HG03442 (cell line): ENCODE measurements around the gene CST9.

Source experiments
- ATAC-seq: cut with Tn5 transposase; IDR thresholded peaks from one replicate; pipeline ENCODE4 v1.9.1; 2021; ENCODE audit warnings: mild to moderate bottlenecking, moderate library complexity; ENCODE audit not compliant: unreplicated experiment

The CST9 gene, protein sequence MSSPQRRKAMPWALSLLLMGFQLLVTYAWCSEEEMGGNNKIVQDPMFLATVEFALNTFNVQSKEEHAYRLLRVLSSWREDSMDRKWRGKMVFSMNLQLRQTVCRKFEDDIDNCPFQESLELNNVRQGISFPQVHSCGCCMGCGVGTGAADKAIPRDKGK

DNA sequence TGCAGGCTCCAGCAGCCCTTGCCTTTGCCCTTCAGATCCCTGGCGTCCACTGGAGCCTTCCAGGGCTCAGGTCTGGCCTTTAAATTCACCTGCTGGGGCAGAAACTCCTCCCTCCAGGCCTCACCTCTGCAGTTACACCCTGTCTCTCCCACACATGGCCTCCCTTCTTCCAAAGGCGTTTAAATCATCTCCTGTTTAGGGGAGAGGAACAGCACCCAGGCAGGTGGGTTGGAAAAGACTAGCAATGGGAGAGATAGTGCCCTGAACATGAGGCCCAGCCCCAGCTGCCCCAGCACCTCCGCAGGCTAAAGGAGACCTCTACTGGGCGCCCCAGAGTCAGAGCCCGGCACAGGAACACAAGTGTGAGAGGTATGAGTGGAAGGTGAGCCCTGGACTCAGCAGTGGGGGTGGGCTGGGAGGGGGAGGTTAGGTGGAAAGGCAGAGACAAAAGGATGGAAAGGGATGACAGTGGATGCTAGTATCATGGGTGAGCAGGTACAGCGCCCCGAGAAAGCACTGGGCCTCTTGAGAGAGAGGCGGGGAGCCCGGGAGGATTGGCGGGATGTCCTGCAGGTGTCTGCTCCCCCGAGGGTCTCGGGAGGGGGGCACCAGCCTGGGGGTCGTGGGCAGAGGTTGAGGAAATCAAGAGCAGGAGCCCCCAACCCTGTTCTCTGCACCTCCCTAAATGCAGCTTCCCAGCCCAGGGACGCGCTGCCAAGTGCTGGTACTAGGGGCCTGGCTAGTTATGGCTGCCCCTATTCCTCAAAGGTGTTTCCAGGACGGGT lies at the start of gene CST9:
CST9 (minus strand) TSS at position 51 of the 785 bp plus-strand sequence. CDS start 53 bp downstream, outside the sequence.
- ATAC-seq, result no peak

DNA sequence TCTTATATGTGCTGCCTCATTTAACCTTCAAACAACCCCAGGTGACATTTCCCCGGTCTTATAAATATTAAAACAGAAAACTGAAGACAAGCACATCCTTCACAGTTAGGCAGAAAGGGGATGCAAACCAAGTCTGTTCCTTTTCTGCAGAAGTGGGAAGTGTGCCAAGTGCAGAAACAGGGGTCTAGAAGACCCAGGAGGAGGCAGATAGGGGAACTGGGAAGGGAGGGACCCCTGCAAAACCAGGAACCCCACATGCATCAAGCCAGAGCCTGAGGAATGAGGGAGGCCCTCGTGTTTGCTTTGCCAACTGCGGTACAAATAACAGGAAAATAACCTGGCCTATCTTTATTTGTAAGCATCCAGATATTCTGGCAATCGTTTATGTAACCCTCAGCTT lies 49.0 kb upstream of the CST9 start:
- no peak for ATAC-seq

DNA sequence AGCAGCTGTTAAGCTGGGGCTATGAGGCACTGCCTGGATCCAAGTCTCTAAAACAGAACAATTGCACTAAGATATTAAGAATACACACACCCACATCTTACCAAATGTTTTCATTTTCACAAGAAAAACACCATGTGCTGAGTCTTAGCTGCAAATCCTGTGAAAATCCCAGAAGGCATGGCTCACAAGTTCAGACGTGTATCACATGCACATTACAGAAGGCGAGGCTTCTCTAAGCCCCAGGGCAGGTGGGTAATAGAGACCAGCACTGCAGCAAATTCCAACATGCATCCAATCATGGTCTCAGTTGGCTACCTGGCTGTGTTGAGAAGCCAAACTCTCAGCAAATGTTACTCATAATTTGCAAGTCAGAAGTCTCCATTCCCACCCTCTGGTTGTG lies 48.3 kb upstream of the CST9 start:
- ATAC-seq, result no peak

DNA sequence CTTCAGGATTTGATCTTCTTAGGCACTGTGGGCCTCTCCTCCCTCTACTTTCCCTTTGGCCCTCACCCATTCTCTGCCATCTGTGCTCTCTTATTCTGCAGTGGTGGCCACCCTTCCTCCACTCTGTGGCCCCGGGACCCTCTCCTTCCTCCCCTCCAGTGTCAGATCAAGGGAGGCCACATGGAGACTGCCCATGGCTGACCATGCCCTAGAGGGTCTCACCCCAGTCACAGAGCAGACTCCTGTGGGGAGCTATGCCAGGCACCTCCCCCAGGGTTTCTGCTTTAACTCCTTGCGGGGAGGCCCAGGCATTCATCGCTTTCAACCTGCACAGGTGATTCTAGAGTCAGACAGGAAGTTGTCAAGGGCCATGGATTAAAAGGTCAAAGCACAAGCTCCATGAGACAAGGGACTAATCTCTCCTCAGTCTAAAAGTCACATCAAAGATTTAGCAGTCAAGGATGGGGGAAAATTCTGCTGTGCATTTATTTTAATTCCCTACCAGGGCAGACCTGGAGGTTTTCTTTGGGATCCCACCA lies 47.8 kb upstream of the CST9 start:
- no peak for ATAC-seq

DNA sequence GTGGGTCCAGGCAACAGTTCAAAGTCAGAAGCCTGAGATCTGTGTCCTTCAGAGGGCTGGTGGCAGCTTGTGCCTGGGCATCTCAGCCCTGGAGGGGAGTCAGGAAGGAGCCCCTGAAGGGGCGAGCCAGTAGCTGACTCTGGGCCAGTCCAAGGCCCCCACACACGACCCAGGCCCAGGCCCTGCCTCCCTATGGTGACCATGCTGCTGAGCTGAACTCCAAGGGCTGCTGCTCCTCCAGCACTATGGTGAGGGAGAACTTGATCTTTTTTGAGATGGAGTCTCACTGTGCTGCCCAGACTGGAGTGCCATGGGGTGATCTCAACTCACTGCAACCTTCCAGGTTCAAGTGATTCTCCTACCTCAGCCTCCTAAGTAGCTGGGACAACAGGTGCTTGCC lies 47.2 kb upstream of the CST9 start:
- ATAC-seq, result no peak

DNA sequence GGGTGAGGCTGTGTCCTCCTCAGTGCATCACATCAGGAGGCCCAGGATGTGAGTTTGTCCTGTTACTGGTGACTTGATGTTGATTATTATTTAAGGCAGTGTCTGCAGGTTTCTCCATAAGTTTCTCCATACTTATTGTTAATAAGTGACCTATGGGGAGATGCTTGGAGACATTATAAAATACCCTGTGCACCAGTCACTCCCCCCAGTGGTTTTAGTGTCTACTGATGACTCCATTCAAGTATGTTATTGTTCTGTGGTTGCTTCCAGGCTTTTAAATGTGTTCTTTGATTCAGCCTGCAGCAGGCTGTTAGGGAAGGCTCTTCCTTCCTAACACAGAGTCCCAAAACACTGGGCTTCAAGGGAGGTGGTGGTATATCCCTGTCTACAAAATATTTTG lies 46.7 kb upstream of the CST9 start:
- ATAC-seq, result no peak

DNA sequence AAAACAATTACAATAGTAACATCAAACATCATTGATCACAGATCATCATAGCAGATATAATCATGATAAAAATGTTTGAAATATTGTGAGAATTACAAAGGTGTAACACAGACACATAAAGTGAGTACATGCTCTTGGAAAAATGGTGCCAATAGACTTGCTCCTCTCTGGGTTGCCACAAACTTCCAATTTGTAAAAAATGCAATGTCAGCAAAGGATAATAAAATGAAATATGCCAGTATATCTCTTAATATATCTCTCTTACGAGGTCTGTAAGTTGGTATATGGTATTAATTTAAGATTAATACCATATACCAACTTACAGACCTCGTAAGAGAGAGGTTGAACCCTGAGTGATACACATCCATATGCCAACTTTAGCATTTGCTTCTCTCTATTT lies 45.4 kb upstream of the CST9 start:
- no peak for ATAC-seq

DNA sequence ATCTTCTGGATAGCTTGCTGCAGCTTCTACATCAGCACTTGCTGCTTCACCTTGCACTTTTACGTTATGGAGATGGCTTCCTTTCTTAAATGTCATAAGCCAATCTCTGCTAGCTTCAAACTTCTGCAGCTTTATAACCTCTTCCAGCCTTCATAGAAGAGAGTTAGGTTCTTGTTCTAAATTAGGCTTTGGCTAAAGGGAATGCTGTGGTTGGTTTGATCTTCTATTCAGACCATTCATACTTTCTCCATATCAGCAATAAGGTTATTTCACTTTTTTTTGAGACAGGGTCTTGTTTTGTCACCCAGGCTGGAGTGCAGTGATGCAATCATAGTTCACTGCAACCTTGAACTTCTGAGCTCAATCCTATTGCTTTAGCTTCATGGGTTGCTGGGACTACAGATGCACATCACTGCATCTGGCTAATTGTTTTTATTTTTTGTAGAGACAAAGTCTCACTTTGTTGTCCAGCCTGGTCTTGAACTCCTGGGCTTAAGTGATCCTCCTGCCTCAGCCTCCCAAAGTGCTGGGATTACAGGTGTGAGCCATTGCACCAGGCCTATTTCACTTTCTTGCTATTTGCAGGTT lies 44.2 kb upstream of the CST9 start:
- no peak for ATAC-seq

DNA sequence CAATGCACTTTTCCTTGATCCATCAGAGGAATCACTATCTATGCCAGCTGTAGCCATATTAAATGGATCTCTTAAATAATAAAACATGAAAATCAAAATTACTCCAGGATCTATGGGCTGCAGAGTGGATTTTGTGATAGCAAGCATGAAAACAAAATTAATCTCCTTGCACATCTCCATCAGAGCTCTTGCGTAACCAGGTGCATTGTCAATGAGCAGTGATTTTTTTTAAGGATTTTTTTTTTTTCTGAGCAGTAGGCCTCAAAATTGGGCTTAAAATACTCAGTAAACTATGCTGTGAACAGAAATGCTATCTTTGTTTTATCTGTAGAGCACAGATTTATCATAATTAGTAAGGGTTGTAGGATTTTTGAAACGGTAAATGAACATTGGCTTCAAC lies 43.5 kb upstream of the CST9 start:
- ATAC-seq, result no peak

DNA sequence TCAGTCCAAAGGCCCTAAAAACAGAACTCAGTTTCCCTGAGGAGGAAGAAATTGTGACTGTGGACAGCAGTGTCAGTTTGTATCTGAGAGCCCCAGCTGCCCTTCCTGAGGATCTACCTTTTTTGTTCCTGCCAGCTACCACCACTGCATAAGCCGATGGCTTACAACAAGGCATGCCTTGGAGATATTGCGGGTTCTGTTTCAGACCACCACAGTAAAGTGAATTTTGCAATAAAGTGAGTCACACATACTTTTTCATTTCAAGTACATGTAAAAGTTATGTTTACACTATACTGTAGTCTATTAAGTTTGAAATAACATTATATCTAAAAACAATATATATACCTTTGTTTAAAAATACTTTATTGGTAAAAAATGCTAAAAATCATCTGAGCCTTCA lies 41.6 kb upstream of the CST9 start:
- no peak for ATAC-seq

DNA sequence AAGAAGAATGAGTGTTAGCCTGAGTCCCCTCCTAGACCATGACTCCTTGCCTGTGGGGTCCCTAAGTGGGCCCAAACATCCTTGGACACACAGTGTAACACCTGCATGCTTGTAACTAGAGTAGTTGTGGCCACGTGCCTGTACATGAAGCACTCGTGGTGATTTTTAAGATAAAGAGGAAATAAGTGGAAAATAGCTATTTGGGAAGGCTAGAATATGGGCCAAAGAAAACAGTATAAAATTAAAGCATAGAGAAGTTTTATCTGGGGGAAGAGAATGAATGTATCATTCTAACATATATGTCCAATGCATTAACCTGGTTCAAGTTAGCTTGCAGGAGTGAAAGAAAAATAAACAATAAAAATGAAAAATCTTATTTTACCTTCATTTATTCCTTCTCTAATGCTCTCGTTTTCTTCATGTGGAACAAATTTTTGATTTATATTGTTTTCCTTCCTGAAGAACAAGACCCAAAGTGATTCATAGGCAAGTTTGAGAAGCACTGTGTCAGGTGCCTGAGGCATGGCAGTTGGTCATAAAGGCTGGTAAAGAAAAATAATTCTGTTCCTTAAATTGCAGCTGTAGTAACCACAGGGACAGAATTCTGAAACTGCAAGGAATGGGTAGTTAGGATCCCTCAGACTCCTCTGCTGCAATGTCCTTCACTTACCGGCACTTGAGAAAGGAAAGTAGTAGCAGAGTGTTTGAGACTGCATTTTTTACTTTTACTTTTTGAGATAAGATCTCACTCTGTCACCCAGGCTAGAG lies 40.6 kb upstream of the CST9 start:
- no peak for ATAC-seq

DNA sequence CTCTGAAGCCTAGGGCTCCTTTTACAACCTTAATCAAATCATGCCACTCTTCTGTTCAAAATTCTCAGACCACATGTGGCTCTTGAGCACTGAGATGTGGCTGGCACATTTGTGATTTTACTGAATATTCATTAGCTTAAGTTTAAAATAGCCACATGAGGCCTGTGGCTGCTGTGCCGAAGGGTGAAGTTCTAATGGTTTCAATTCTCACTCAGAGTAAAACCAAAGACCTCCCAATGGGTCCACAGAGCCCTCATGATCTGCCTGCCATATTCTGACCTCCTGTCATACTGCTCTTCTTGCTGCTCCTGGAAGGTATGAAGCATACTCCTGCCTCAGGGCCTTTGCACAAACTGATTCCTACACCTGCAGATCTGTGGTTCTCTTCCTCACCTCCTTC lies 39.9 kb upstream of the CST9 start:
- ATAC-seq, result no peak

DNA sequence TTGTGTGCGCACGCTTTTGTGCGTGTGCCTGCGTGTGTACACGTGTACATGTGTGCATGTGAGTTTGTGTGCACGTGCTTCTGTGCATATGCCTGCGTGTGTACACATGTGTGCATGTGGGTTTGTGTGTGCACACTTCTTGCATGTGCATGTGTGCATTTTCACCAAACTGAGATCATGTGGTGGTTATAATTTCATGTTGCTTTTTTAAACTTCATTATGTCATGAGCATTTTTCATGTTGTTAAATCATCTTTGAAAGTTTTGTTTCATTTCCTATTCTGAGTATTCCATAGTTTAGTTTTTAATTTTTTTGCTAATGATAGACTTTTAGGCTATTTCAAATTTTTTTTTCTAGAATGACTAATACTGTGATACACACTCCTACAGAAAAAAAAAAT lies 38.4 kb upstream of the CST9 start:
- no peak for ATAC-seq

DNA sequence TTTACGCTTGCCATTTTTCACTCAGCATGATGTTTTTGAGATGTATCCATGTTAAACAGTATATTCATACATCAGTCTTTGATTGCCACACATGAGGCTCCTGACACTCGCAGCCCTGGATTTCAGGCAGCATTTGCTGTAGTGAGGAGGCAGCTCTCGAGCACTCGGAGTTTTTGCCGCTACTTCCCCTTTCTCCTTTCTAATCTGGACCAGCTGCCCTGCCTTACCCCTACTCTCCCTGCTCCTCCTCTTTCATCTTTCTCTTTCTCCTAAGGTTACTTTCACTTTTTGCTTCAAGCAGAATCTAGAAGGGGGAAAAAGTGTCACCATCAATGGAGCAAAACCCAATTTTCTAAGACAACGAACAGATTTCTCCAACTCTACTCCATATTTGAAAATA lies 37.9 kb upstream of the CST9 start:
- no peak for ATAC-seq

DNA sequence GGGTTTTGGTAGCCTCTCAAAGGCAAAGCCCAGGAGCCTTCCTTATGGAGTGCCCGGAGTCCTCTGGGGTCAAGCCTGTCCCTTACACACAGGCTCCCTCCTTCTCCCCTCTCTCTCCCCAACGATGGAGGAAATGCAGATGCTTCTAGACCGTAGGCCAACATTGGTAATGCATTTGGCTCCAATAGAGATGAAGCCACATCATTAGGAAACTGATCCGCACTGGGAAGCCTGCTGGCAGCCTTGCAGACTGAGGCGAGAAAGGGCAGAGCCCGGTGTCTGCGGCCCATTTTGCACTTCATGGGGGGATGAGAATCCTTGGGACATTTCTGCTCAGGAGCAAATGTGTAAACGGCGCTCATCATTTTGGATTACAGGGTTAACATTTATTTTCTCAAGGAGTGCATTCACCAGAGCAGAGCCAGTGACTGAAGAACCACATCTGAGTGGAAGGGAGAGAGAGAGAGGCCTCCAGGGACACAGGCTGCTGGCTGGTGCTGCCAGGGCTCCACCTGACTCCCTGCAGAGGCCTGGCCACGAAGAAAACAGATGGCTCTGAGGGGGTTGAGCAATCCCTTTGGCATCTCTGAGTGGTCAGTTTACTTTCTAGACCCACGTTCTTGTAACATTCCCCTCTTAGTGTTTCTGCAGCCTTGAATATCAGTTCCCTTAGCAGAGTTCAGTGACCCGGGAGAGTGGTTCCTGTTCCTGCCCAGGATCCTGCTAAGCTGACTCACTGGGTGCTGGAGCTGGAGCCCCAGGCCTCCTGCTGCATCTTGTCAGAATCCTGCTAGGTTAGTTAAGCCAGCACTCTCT lies 36.4 kb upstream of the CST9 start:
- ATAC-seq, result no peak

DNA sequence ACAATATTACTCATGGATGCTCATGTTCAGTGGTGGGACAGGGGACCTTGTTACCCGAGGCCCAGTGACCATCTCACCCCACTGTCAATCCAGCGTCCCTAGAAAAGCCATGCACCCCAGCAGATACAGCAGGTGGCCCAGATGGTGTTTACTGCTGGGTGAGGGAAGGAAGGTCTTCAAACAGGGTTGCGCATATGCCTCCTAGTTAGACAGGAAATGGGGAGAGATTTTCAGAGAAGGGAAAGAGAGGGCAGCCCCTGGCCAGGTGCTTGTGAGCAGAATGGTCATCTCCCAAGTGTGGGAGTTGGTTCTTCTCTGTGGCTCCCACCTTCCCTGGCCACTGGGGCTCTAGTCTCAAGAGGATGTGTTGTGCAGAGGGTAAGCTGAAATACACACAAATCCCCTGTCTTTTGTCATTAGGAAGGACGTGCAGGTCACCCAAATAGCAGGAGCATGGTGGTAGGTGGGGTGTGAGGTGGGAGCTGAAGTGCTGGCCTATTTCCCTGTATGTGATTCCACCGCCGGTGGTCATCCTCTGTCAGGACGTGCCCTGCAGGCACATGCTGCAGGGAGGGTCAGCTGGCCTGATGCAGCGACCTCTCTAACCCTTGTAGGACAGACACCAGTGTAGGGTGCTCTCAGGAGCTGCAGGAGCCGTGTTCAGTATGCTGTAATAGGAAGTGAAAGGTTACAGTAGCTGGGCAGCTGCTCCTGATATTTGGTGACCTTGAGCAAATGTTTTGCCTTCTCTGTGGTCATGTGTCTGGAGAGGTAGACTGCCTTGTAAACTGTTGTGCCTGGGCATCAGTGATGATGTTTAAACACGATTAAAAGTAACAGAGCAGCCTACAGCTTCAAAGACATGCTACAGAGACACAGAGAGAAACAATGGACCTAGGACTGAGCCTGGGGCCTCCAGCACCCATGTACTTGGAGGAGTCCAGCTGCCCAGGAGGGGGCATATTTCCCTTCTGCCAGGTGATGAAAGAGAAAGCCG lies 35.3 kb upstream of the CST9 start:
- no peak for ATAC-seq

DNA sequence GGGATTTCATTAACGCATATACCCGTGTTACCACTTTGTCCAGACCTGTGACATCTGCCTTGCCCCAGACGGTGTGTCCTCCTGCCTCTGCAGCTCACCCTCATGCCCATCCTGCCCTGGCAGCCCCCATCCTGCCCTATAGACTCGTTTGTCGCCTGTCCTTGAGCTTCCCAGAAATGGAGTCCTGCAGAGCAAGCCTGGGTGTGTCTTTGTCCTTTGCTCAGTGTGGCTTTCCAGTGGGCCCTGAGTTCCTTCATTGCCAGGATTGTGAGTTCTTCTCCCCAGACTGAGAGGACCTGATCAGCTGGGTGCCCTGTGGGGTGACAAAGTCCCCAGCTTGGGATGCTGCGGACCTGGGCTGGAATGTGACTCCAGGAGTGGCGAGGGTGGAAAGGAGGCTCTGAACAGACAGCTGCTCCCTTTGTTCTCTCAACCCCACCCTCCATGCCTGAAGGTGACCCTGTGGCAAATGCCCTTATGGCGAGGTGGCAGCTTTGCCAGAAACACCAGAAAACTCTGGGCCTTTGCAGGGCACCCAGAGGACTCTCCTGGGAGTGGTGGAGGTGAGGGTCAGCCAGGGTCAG lies 34.4 kb upstream of the CST9 start:
- no peak for ATAC-seq

DNA sequence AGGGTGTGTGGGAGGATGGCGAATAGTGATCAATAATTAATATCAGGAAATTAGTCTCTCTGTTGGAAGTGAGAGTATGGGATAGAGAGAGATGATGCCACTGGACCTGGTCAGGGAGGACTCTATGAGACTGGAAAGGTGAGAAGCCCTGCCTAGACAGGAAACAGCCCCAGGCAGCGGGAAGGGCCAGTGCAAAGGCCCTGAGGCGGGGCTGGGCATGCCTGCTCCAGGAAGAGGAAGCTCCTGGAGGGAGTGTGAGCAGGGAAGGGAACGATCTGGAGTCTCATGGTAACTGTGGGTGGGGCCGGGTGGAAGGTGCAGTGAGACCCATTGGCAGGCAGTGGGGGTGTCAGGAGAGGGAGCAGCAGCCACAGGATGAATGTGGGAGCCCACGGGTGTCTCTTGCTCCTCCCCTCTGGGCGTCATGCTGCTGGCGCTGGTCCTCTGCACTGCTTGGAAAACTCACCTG lies 33.8 kb upstream of the CST9 start:
- ATAC-seq, result no peak

DNA sequence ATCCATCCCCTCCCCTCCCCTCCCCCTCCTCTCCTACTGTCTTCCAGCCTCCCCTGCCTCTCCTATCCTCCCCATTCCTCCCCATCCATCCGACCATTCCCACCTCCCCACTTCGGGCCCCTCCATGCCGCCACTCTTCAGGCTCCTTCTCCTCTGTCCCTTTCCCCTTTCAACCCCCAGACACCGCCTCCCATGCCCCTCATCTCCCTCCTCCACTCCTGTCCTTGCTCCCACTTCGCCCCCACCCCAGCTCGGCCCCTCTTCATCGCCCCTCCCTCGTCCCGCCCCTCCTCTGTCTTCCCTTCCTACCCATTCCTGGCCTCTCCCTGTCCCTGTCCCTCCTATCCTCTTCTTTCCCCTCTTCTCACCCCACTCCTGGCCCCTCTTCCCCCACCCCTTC lies 32.6 kb upstream of the CST9 start:
- ATAC-seq, result no peak
